Stimulated activated CD8-positive, alpha-beta memory T cell treated with anti-CD3 and anti-CD28 coated beads, Interleukin-7, amount 100 ng/mL, for 4 hours (primary cell): ENCODE data around the gene CRX.
"Not testable (repeated sequence)": the region's sequence is repeated elsewhere in the genome, so short reads cannot be mapped to it uniquely, and the experiment has no call there.

Experiments used
- DNase-seq, 2 donors: peaks; one replicate each; pipeline ENCODE4 v3.0.0-alpha.2; 2020; ENCODE audit warnings: low read depth in 2 of 2

The CRX gene

GRCh38 chr19:47859838-47860237 lies 38.1 kb downstream of the CRX start:
- DNase-seq, result not testable (repeated sequence)

- DNase-seq, result no peak
These were observed 39.0 kb downstream of the CRX start for GRCh38 chr19:47860602-47861297.

GRCh38 chr19:47861630-47862029 lies 39.9 kb downstream of the CRX start:
- DNase-seq, result no peak

DNA sequence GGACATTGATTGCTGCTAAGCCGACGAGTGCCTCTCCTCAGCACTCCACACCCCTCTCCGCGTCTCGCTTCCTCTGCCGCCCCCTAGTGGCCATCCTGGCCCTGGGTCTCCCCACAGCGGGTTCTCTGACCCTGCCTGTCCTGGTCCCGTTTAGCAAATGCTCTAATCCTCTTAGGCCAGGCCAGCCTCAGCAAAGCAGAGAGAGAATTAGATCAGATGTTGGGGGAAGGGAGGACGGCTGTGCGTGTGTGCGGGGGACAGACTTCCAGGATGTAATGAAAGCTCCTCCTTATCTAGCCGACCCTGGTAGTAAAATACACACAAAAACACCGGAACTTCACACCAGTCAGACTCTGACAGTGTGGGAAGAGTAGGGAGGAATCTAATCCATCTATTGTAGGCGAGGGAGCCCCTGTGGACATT lies 41.8 kb downstream of the CRX start:
- DNase-seq, result peak; percentile 63 to 67

GRCh38 chr19:47865166-47865565 lies 43.4 kb downstream of the CRX start:
- no peak for DNase-seq

DNA sequence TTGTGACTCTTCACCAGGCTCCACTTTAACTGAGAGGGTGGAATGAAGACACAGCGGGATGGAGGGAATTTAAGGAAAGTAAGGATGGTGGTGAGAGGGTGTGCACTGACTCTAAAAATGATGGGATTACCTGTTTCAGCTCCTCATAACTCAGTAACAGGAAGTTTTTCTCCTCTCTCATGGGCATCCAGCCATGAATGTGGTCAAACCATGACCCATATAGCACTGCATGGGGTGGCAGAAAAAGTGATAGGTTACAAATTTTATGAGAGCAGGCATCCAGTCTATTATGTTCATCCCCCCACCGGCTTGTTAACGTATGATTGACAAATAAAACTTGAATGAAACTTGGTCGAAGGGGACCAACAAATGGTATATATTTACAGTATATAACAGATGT lies 57.2 kb downstream of the CRX start:
- no peak for DNase-seq

DNA sequence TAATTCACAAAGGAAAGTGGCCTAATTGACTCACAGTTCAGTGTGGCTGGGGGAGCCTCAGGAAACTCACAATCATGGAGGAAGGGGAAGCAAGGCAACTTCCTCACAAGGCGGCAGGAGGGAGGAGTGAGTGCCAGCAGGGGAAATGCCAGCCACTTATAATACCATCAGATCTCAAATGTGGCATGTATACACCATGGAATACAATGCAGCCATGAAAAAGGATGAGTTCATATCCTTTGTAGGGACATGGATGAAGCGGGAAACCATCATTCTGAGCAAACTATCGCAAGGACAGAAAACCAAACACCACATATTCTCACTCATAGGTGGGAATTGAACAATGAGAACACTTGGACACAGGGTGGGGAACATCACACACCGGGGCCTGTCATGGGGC lies 57.6 kb downstream of the CRX start:
- DNase-seq, result not testable (repeated sequence)

DNA sequence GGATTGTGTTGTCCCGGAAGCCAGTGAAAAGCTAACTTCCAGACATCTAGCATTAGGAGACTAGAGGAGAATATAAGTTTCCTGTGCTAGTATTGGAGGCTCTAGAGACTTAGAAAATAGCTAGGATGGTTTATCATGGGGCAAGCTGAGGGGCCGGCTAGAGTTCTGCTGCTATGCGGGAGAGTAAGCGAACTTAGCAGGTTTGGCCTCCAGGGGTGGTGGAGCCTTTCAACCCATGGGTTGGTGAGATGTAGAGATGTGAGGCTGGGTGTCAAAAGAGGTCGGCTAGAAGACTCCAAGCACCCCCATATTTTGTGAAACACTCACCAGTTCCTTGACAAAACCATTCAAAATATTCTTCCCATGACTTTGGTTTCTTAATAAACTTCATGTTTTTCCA lies 60.0 kb downstream of the CRX start:
- DNase-seq, result no peak

DNA sequence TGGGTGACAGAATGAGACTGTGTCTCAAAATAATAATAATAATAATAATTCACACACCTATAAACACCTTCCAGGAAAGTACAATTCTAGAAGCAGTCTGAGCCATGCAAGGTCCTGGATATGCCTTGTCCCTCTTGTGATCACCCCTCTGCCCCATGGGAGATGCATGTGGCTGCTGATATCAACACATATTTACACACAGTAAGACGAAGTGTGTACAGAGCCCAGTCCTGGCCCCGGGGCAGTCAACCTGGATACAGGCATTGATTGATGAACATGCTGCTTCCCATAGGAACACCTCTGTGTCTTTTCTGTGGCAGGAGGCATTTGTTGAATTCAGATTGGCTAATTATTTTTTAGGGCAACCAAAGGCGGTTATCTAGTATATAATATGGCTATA lies 61.2 kb downstream of the CRX start:
- no peak for DNase-seq

DNA sequence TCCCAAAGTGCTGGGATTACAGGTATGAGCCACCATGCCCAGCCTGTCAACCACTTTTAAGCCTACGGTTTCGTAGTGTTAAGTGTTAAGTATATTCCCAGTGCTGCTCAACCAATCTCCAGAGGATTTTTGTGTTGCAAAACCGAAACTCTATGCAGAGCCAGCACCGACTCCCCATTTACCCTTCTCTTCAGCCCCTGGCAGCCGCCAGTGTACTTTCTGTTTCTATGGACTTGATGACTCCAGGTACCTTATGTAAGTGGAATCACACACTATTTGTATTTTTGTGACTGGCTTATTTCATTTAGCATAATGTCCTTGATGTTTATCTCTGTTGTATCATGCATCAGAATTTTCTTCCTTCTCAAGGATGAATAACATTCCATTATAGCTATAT lies 63.3 kb downstream of the CRX start:
- no peak for DNase-seq

DNA sequence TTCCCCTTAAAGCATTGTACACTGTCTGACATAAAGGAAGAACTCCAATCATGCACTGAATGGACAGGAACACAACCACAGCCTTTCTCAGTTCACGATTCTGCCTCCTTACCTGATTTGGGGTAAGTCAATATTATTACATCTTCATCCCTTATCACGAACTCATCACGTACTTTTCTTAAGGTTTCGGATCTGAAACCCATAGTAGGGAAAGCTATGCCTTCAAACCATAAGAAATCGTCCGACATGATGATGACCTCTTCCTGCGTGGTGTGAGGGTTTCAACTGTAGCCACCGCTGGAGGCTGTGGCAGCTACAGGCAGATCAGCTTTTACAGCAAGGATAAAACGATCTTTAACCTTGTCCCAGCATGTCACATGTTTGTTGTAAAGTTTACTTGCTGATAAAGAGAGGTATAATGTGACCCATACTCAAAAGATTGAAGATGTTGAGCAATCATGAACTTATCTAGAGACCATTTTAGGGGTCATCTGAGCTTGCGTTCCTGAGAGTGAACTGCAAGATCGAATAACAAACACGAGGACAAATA lies 64.3 kb downstream of the CRX start, which contains the start of gene SULT2A1:
SULT2A1 (minus strand) TSS at position 306 of the 550 bp plus-strand sequence; CDS start at position 248, 58 bp downstream.
- DNase-seq, result no peak

GRCh38 chr19:47890865-47891621 lies 69.3 kb downstream of the CRX start:
- no peak for DNase-seq

GRCh38 chr19:47891622-47891922 lies 69.8 kb downstream of the CRX start:
- no peak for DNase-seq

DNA sequence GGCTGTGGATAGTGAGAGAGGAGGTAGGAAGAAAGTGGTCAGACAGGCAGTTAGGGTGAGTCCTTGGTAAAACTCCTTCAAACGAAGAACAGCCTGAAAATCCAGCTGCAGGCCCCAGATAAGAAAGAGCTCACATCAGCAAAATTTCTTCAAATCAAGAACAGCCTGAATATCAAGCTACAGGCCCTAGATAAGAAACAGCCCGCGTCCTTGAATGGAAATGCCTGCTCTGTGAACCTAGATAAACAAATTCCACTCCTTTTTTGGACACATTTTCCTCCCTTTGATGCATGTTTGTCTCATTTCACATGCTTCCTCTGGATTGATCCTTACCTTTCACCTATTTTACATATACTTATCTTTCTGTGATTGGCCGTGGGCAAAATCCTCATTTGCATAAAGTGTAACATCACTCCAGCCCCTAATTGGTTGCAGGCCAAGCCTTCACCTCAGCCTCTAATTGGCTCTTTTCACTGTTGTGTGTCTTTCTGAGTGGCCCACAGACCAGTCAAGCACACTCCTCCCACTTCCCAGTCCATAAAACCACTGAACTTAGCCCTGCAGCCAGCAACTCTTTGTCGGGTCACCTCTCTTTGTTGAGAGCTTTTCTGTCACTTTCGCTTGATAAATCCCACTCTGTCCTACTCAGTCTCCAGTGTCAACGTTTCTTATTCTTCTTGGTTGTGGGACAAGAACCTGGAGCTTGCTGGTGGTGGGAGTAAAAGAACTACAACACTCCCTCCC lies 70.4 kb downstream of the CRX start:
- DNase-seq, result no peak
